RWPE1 (cell line): Measurements from ENCODE around the gene CKB.
"Not testable (repeated sequence)": the region's sequence is repeated elsewhere in the genome, so short reads cannot be mapped to it uniquely, and the experiment has no call there.

ENCODE experiments used
- CTCF ChIA-PET: fragments of 350-600 bp; sonication (Branson Sonifier 250); formaldehyde crosslinking; extraction: SDS; loops from one replicate; lab custom pipeline; 2021; lab: Yijun Ruan, JAX
- POLR2A ChIA-PET: fragments of 400-600 bp; formaldehyde crosslinking; extraction: SDS; loops from one replicate; lab custom pipeline; 2020; ENCODE audit warnings: antibody characterized with exemption; ENCODE audit not compliant: low non-redundant PET; lab: Yijun Ruan, JAX
- DNase-seq: peaks from one replicate; pipeline ENCODE4 v3.0.0; 2012; ENCODE audit warnings: low spot score
- H3K27ac ChIP-seq: fragments of 450-650 bp; 2 replicates; pipeline ENCODE4 v1.5.1; 2017
- CTCF ChIP-seq: fragments of 450-650 bp; conservative IDR thresholded peaks from 2 replicates; pipeline ENCODE4 v1.5.1; 2017; ENCODE audit warnings: low read depth, mild to moderate bottlenecking

Gene CKB

GRCh38 chr14:103528146-103528586 lies 5.5 kb upstream of the CKB start:
- ChIA-PET CTCF (interaction anchor here (0.6 to 3.1 kb wide), 2 partner anchors 9 to 450 kb away, joined by 7 to 17 read pairs; no protein-coding TSS in a partner anchor), POLR2A (interaction anchor here (0.6 kb wide), 1 partner anchor 20 kb away, joined by 4 read pairs; no protein-coding TSS in a partner anchor)
- DNase-seq, result no peak
- TF ChIP-seq CTCF, result no peak
- H3K27ac ChIP-seq, result peak overlapping the region; percentile 100

- ChIA-PET CTCF (interaction anchor here (1.0 to 3.1 kb wide), 2 partner anchors 9 kb away, joined by 3 to 17 read pairs; no protein-coding TSS in a partner anchor), POLR2A (interaction anchor here (1.0 kb wide), 1 partner anchor 14 kb away, joined by 3 read pairs; no protein-coding TSS in a partner anchor)
- DNase-seq, result no peak
Measured at GRCh38 chr14:103527408-103528145, 4.9 kb upstream of the CKB start.

GRCh38 chr14:103526914-103527248 lies 4.3 kb upstream of the CKB start:
- peak overlapping the region; percentile 100 for H3K27ac ChIP-seq
- ChIA-PET POLR2A (interaction anchor here (1.0 kb wide), 1 partner anchor 14 kb away, joined by 3 read pairs; no protein-coding TSS in a partner anchor), CTCF (interaction anchor here (1.0 kb wide), 1 partner anchor 8 kb away, joined by 3 read pairs; no protein-coding TSS in a partner anchor)
- TF ChIP-seq CTCF, result no peak
- no peak for DNase-seq

More at GRCh38 chr14:103527408-103528145, 4.9 kb upstream of the CKB start:
- TF ChIP-seq CTCF, result no peak
- H3K27ac ChIP-seq, result peak overlapping the region; percentile 100

- no peak for TF ChIP-seq CTCF
- no peak for DNase-seq
- CTCF ChIA-PET, result interaction anchor here (1.0 kb wide), 1 partner anchor 8 kb away, joined by 3 read pairs; no protein-coding TSS in a partner anchor
- POLR2A ChIA-PET, result no interaction called here
- peak overlapping the region; percentile 100 for H3K27ac ChIP-seq
Measured at GRCh38 chr14:103526247-103526913, 3.8 kb upstream of the CKB start.

GRCh38 chr14:103525430-103526246 lies 3.0 kb upstream of the CKB start:
- DNase-seq, CTCF ChIA-PET, POLR2A ChIA-PET: not testable (repeated sequence)
- peak overlapping the region; percentile 100 for H3K27ac ChIP-seq

- ChIA-PET POLR2A (no interaction called here), CTCF (interaction anchor here (0.6 kb wide), 1 partner anchor 18 kb away, joined by 6 read pairs; no protein-coding TSS in a partner anchor)
- DNase-seq, result no peak
- H3K27ac ChIP-seq, result peak overlapping the region; percentile 100
- no peak for TF ChIP-seq CTCF
Measured at GRCh38 chr14:103524002-103524935, 1.6 kb upstream of the CKB start.
